H1 (cell line): ENCODE results near the gene MR1. TPM values are rescaled to one million over a fixed set of nuclear protein-coding genes. Genes with fewer than 3 reads are reported as not detected.

Experiments used
- CTCF ChIA-PET: fragments of 300-600 bp; sonication (Branson Sonifier 250); formaldehyde crosslinking; loops from one replicate; lab custom pipeline; 2021; ENCODE audit not compliant: partially characterized antibody; lab: Charles Lee
- POLR2A ChIA-PET: fragments of 300-600 bp; sonication (Branson Sonifier 250); formaldehyde crosslinking; loops from one replicate; lab custom pipeline; 2021; ENCODE audit warnings: inconsistent platforms; ENCODE audit not compliant: partially characterized antibody; lab: Charles Lee
- DNase-seq, 2 experiments: peaks; one replicate each; pipeline versions ENCODE4 v3.0.0 to v3.0.0-alpha.2; 2010 to 2022; ENCODE audit warnings: low spot score in 2 of 2, low read depth in 1 of 2, mixed read lengths in 1 of 2
- FAIRE-seq: peaks from 2 replicates; lab custom pipeline; 2011; peaks lifted over from hg19 to GRCh38; lab: Jason Lieb, UNC
- H2AFZ ChIP-seq: 2 replicates; pipeline ENCODE4 v1.8.1; 2012; ENCODE audit warnings: low read length, inconsistent platforms
- H2AK5ac ChIP-seq: 2 replicates; pipeline ENCODE4 v1.6.1; 2013; ENCODE audit warnings: low read depth, low read length
- H2BK120ac ChIP-seq: replicated peaks from 2 replicates; pipeline ENCODE3; 2013; ENCODE audit warnings: low read depth, low read length, inconsistent platforms
- H2BK12ac ChIP-seq: 2 replicates; pipeline ENCODE4 v1.6.1; 2013; ENCODE audit warnings: low read depth, low read length
- H2BK15ac ChIP-seq: 2 replicates; pipeline ENCODE4 v1.6.1; 2013; ENCODE audit warnings: low read length
- H2BK20ac ChIP-seq: 2 replicates; pipeline ENCODE4 v1.6.1; 2013; ENCODE audit warnings: low read length
- H2BK5ac ChIP-seq: 2 replicates; pipeline ENCODE4 v1.6.1; 2013; ENCODE audit warnings: low read depth, low read length
- H3K14ac ChIP-seq: 2 replicates; pipeline ENCODE4 v1.6.1; 2013; ENCODE audit warnings: inconsistent platforms; ENCODE audit not compliant: insufficient read length
- H3K18ac ChIP-seq: 2 replicates; pipeline ENCODE4 v1.6.1; 2013; ENCODE audit warnings: low read length; ENCODE audit errors: extremely low read depth
- H3K23ac ChIP-seq: 2 replicates; pipeline ENCODE4 v1.6.1; 2013; ENCODE audit warnings: inconsistent platforms; ENCODE audit not compliant: insufficient read length
- H3K23me2 ChIP-seq: 2 replicates; pipeline ENCODE4 v1.6.1; 2013; ENCODE audit warnings: low read depth, low read length
- H3K27ac ChIP-seq: 2 replicates; pipeline ENCODE4 v1.6.1; 2011; ENCODE audit warnings: low read depth, low read length, inconsistent platforms
- H3K27me3 ChIP-seq, 4 experiments: replicated peaks in 1 of 4; 1 replicate in 1 of 4; 2 replicates in 3 of 4; pipeline versions ENCODE4 v1.6.1 to v1.8.1; 2011 to 2013; ENCODE audit warnings: low read length in 3 of 4, mild to moderate bottlenecking in 3 of 4, inconsistent platforms in 2 of 4, mixed read lengths in 2 of 4, moderate library complexity in 1 of 4; ENCODE audit not compliant: control insufficient read depth in 3 of 4, insufficient read depth in 3 of 4; ENCODE audit errors: extremely low read depth in 1 of 4
- H3K36me3 ChIP-seq, 4 experiments: 2 replicates each; pipeline versions ENCODE4 v1.6.1 to v1.8.1; 2011 to 2013; ENCODE audit warnings: mild to moderate bottlenecking in 4 of 4, low read length in 3 of 4, moderate library complexity in 2 of 4, control low read depth in 1 of 4, inconsistent platforms in 1 of 4; ENCODE audit not compliant: insufficient read depth in 4 of 4, control insufficient read depth in 2 of 4
- H3K4ac ChIP-seq: replicated peaks from 2 replicates; pipeline ENCODE3; 2013; ENCODE audit warnings: low read length, low read depth, mixed read lengths, inconsistent platforms; ENCODE audit not compliant: insufficient read length
- H3K4me1 ChIP-seq, 4 experiments: replicated peaks in 1 of 4; 1 replicate in 1 of 4; 2 replicates in 3 of 4; pipeline versions ENCODE4 v1.6.1 to v1.8.1; 2011 to 2013; ENCODE audit warnings: low read length in 3 of 4, inconsistent platforms in 2 of 4, mixed read lengths in 1 of 4; ENCODE audit not compliant: insufficient read depth in 4 of 4, control insufficient read depth in 3 of 4
- H3K4me2 ChIP-seq, 2 experiments: 2 replicates each; pipeline versions ENCODE4 v1.6.1 to v1.8.1; 2011 to 2013; ENCODE audit warnings: low read depth in 2 of 2, low read length in 2 of 2, control low read depth in 1 of 2, inconsistent platforms in 1 of 2, mild to moderate bottlenecking in 1 of 2; ENCODE audit not compliant: insufficient read depth in 1 of 2
- H3K4me3 ChIP-seq, 4 experiments: fragments of 200-600, 300-600 bp in 1 of 4; sonication (generic), shearing (Covaris generic), sonication (Bioruptor Twin) in 1 of 4; 2 replicates each; pipeline versions ENCODE4 v1.5.1 to v1.8.1; 2011 to 2016; ENCODE audit warnings: low read length in 4 of 4, low read depth in 3 of 4, control low read depth in 2 of 4, inconsistent platforms in 2 of 4, mild to moderate bottlenecking in 2 of 4, mixed read lengths in 1 of 4, moderate library complexity in 1 of 4; ENCODE audit not compliant: insufficient read depth in 2 of 4; ENCODE audit errors: extremely low read depth in 1 of 4
- H3K56ac ChIP-seq: replicated peaks from 2 replicates; pipeline ENCODE3; 2013; ENCODE audit warnings: low read depth, mild to moderate bottlenecking, mixed read lengths, low read length, inconsistent platforms; ENCODE audit not compliant: insufficient read length
- H3K79me1 ChIP-seq: 2 replicates; pipeline ENCODE4 v1.6.1; 2013; ENCODE audit warnings: low read depth, low read length, control low read depth
- H3K79me2 ChIP-seq, 2 experiments: 2 replicates each; pipeline versions ENCODE4 v1.6.1 to v1.8.1; 2012 to 2013; ENCODE audit warnings: low read length in 2 of 2, mild to moderate bottlenecking in 2 of 2, inconsistent platforms in 1 of 2; ENCODE audit not compliant: insufficient read depth in 2 of 2, control insufficient read depth in 1 of 2
- H3K9ac ChIP-seq, 4 experiments: replicated peaks in 1 of 4; 1 replicate in 1 of 4; 2 replicates in 3 of 4; pipeline versions ENCODE4 v1.6.1 to v1.8.1; 2011 to 2013; ENCODE audit warnings: low read depth in 3 of 4, low read length in 3 of 4, control low read depth in 2 of 4, mild to moderate bottlenecking in 2 of 4, moderate library complexity in 2 of 4, inconsistent platforms in 1 of 4; ENCODE audit errors: extremely low read depth in 1 of 4
- H3K9me3 ChIP-seq, 2 experiments: 2 replicates each; pipeline versions ENCODE4 v1.6.1 to v1.8.1; 2012 to 2013; ENCODE audit warnings: mild to moderate bottlenecking in 2 of 2, moderate library complexity in 2 of 2, control low read depth in 1 of 2, inconsistent platforms in 1 of 2, low read depth in 1 of 2, low read length in 1 of 2, mixed read lengths in 1 of 2; ENCODE audit not compliant: insufficient read depth in 2 of 2
- H4K20me1 ChIP-seq, 2 experiments: replicated peaks in 1 of 2; 2 replicates each; pipeline versions ENCODE3 to v1.8.1; 2011 to 2013; ENCODE audit warnings: inconsistent platforms in 2 of 2, low read length in 2 of 2, mild to moderate bottlenecking in 1 of 2; ENCODE audit not compliant: insufficient read depth in 2 of 2, control insufficient read depth in 1 of 2
- H4K5ac ChIP-seq: 2 replicates; pipeline ENCODE4 v1.6.1; 2013; ENCODE audit warnings: low read length, low read depth, mixed read lengths, inconsistent platforms; ENCODE audit not compliant: insufficient read length
- H4K8ac ChIP-seq: 2 replicates; pipeline ENCODE4 v1.8.0; 2013; ENCODE audit warnings: mild to moderate bottlenecking, moderate library complexity, low read length, inconsistent platforms; ENCODE audit not compliant: insufficient read depth; ENCODE audit errors: extremely low read depth
- H4K91ac ChIP-seq: replicated peaks from 2 replicates; pipeline ENCODE3; 2013; ENCODE audit warnings: low read length, mixed read lengths, inconsistent platforms; ENCODE audit not compliant: insufficient read length
- ATF3 ChIP-seq: IDR thresholded peaks from 2 replicates; pipeline ENCODE4 v1.6.1; 2011; ENCODE audit warnings: low read depth, mild to moderate bottlenecking, low read length; ENCODE audit not compliant: insufficient read depth
- BACH1 ChIP-seq: IDR thresholded peaks from 2 replicates; pipeline ENCODE4 v1.6.1; 2012; ENCODE audit warnings: low read length, improper control_type of control experiment
- E2F6 ChIP-seq: IDR thresholded peaks from 2 replicates; pipeline ENCODE4 v1.6.1; 2012; ENCODE audit warnings: inconsistent platforms
- EP300 ChIP-seq, 2 experiments: IDR thresholded peaks; 1 replicate in 1 of 2; 2 replicates in 1 of 2; pipeline ENCODE4 v1.6.1; 2011 to 2012; ENCODE audit warnings: low read depth in 2 of 2, low read length in 2 of 2, mild to moderate bottlenecking in 2 of 2, borderline replicate concordance in 1 of 2, inconsistent platforms in 1 of 2, moderate library complexity in 1 of 2
- HDAC2 ChIP-seq, 2 experiments: fragments of 300-600 bp in 1 of 2; sonication (generic) in 1 of 2; IDR thresholded peaks; 2 replicates each; pipeline ENCODE4 v1.6.1; 2011 to 2012; ENCODE audit warnings: low read depth in 2 of 2, low read length in 2 of 2, mild to moderate bottlenecking in 2 of 2, moderate library complexity in 2 of 2, borderline replicate concordance in 1 of 2, inconsistent platforms in 1 of 2
- KDM4A ChIP-seq: IDR thresholded peaks from one replicate; pipeline ENCODE4 v1.7.1; 2012; ENCODE audit warnings: low read depth, mild to moderate bottlenecking, moderate library complexity, low read length, inconsistent platforms; ENCODE audit not compliant: severe bottlenecking
- RFX5 ChIP-seq: IDR thresholded peaks from 2 replicates; pipeline ENCODE4 v1.6.1; 2011; ENCODE audit warnings: low read depth, low read length, improper control_type of control experiment, borderline replicate concordance
- SIN3A ChIP-seq, 2 experiments: IDR thresholded peaks in 1 of 2; conservative IDR thresholded peaks in 1 of 2; 2 replicates each; pipeline ENCODE4 v1.6.1; 2011 to 2012; ENCODE audit warnings: low read length in 2 of 2, improper control_type of control experiment in 1 of 2, low read depth in 1 of 2, mild to moderate bottlenecking in 1 of 2
- SP1 ChIP-seq: IDR thresholded peaks from 2 replicates; pipeline ENCODE4 v1.6.1; 2011; ENCODE audit warnings: low read depth, low read length
- SRF ChIP-seq: IDR thresholded peaks from 2 replicates; pipeline ENCODE4 v1.6.1; 2011; ENCODE audit warnings: mild to moderate bottlenecking, low read depth, low read length, moderate library complexity
- SUZ12 ChIP-seq: fragments of 200-600 bp; sonication (generic); IDR thresholded peaks from 2 replicates; pipeline ENCODE4 v1.6.1; 2012; ENCODE audit warnings: mild to moderate bottlenecking, inconsistent platforms, low read length, moderate library complexity, mixed read lengths
- WGBS, 2 experiments: shearing (Covaris generic) in 1 of 2; methylation state at CpG; one replicate each; pipeline versions ENCODE4 v1.1.6 to v1.1.7; 2013 to 2015; ENCODE audit warnings: low lambda C conversion rate in 2 of 2, mixed read lengths in 2 of 2, inconsistent platforms in 1 of 2, low coverage in 1 of 2, missing lambda C conversion rate in 1 of 2; ENCODE audit not compliant: insufficient replicate concordance in 2 of 2, insufficient coverage in 1 of 2, insufficient read length in 1 of 2; ENCODE audit errors: extremely low coverage in 1 of 2, missing lambda C conversion rate in 1 of 2; 5-methylcytosine and 5-hydroxymethylcytosine counted together
- polyA plus RNA-seq, 7 experiments: library from polyadenylated mRNA; depleted of rRNA in 3 of 7; stranded (reverse) in 5 of 7; unstranded in 2 of 7; fragments of >200 nt in 5 of 7; fragments of 200-250 nt in 2 of 7; gene quantifications; 1 replicate in 5 of 7; 2 replicates in 1 of 7; 4 replicates in 1 of 7; pipeline versions ENCODE4 v1.2.1 to v1.2.3, GENCODE V29; 2011 to 2013; ENCODE audit warnings: missing spikeins in 2 of 7, mixed read lengths in 2 of 7
- total RNA-seq: library from RNA; stranded (reverse); fragmentation: NEBNext Ultra II Directional; extraction: Animal tissue kit (Norgen Biotek cat#: 25700); gene quantifications from 2 replicates; pipeline ENCODE4 v1.2.1, GENCODE V29; 2021

MR1 gene
- total and polyA plus RNA-seq, 2 of the 8 experiments (the other 6 are each of a cell fraction or from before 2014, with no cell fraction given): 0.09 TPM; not detected in 1

- POLR2A ChIA-PET: interaction anchor here (0.7 to 1.4 kb wide), 2 partner anchors 8 to 22 kb away, joined by 3 to 5 read pairs; no protein-coding TSS in a partner anchor
- H3K4me3 ChIP-seq: no peak overlapping the region
- 88% methylated on average over 5 of the region's 5 CpGs; no CpG with 5 or more reads in 1 of the 2 experiments for WGBS, 2 experiments
- no peaks in the 10 kb centered on the region for H3K36me3 ChIP-seq
- H3K79me1 ChIP-seq: no peaks in the 10 kb centered on the region
- H4K8ac ChIP-seq: no peak overlapping the region; the same call in 1 of the 2 replicates
- CTCF ChIA-PET: interaction anchor here (0.7 to 12.7 kb wide), 8 partner anchors 9 to 121 kb away, joined by 3 to 142 read pairs (median 4); partner anchors contain the start of gene MR1
- H2AFZ ChIP-seq: no peak overlapping the region
- H3K9ac ChIP-seq: no peak overlapping the region
- no peak overlapping the region for H3K4ac ChIP-seq
- no peak overlapping the region for H3K4me2 ChIP-seq
- H3K18ac ChIP-seq: no peak overlapping the region
- no peak overlapping the region for H4K91ac ChIP-seq
- no peak overlapping the region for H2BK5ac ChIP-seq
- no peaks in the 10 kb centered on the region for H3K23me2 ChIP-seq
- no peaks in the 10 kb centered on the region for H3K27me3 ChIP-seq
- no peak overlapping the region for H2BK120ac ChIP-seq
- H2AK5ac ChIP-seq: no peak overlapping the region
- H3K23ac ChIP-seq: no peak overlapping the region
- H3K79me2 ChIP-seq: no peaks in the 10 kb centered on the region
- H3K9me3 ChIP-seq: peaks cover 0 to 3% of the 10 kb centered on the region in 2 experiments; a peak in 1 of 4 replicates
- FAIRE-seq (no peak), DNase-seq (no peak)
- H4K20me1 ChIP-seq: no peaks in the 10 kb centered on the region
- no peak overlapping the region for H4K5ac ChIP-seq
- H3K14ac ChIP-seq: no peak overlapping the region
- H3K4me1 ChIP-seq: peaks cover 0 to 4% (median 2%) of the 10 kb centered on the region in 4 experiments; a peak in 4 of 7 replicates
- H2BK20ac ChIP-seq: no peak overlapping the region
- no peak overlapping the region for H3K56ac ChIP-seq
- no peak for TF ChIP-seq EP300 (IDR thresholded peaks at IDR 0.05; ENCODE audit: borderline replicate concordance in 1 of 2, low read depth in 2 of 2, low read length in 2 of 2)
- TF ChIP-seq ATF3: no peak
- TF ChIP-seq HDAC2 (IDR thresholded peaks at IDR 0.05; ENCODE audit: borderline replicate concordance in 1 of 2, low read depth in 2 of 2, low read length in 2 of 2): no peak
- no peak for TF ChIP-seq SIN3A (conservative IDR thresholded peaks at IDR 0.05 in 1 of 2, IDR thresholded peaks at IDR 0.05 in 1 of 2; ENCODE audit: low read depth in 1 of 2, low read length in 2 of 2)
- no peak for TF ChIP-seq SUZ12
- no peak for TF ChIP-seq E2F6
- no peak for TF ChIP-seq KDM4A
- TF ChIP-seq RFX5: no peak
- no peak for TF ChIP-seq SP1
- no peak for TF ChIP-seq SRF
- no peak for TF ChIP-seq BACH1
- H2BK12ac ChIP-seq: 0 out of 2 replicates have a peak overlapping the region, but pooled peaks have one; percentile 17
- no peak overlapping the region for H3K27ac ChIP-seq
- 0 out of 2 replicates have a peak overlapping the region, but pooled peaks have one; percentile 46 for H2BK15ac ChIP-seq
Observed at GRCh38 chr1:181044449-181044966, 10.7 kb downstream of the MR1 start.
